ENCODE measurements around the gene DMC1.

DMC1 gene

DNA sequence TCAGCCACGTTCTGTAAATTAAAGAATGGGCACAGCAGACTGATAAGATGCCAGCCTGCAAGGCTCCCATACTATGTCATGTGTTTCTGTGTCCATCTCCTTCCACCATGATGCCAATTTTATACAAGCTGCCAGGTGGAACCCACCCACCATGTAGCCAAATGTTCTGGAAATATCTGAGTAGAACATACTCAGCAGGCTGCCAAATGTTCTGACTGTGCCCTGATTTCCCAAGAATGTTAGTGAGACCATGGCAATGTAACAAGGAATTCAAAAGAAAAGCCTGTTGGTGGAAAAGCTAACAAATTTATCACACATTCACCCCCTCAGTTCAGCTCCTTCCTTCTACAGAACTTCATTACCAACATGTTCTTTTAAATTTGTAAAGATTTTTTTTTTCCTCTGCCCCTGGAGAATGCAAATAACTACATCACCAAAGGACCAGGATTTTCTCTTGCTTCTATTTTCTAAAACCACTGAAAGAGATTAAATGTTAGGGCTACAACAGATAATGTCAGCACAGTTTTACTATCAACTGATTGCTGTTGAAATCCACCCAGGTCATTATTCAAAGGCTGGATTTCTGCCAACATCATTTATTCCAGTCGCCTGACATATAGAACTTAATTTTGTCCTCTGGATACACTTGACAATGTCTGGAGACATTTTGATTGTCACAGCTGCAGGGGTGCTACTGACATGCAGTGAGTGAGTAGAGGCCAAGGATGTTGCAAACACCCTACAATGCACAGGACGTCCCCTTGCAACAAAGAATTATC lies 3.1 kb downstream of the DMC1 start:
- DNase-seq: no peak

DNA sequence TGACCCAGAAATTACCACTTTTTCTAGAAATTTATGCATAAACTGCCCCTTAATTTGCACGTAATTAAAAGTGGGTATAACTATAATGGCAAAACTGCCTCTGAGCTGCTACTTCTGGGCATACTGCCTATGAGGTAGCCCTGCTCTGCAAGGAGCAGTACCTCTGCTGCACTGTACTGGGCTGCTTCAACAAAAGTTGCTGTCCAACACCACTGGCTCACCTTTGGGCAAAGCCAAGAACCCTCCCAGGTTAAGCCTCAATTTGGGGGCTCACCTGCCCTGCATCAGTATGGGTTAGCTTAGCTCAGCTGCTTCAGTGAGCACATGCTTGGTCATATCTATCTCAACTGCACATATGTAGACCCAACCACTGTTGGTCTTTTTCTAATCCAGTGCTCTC lies 4.5 kb downstream of the DMC1 start:
- DNase-seq: no peak

DNA sequence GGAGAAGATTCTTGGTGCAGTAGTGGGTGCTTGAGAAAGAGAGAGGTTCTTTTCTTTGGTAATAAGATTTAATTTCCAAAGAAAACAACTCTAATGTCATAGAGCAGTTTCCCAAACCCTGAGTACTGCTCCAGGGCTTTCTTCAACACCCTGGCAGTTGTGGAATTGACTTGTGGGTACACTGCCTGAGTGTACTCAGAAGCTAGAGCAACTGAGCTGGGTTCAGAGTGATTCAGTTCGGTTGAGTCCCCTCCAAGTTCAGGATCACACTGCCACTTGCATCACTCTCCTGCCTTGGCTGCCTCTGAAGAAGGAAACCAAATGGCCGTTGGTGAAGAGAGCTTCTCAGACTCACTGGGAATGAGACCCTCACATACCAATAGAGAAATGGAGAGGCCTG lies 5.3 kb downstream of the DMC1 start:
- DNase-seq: no peak

DNA sequence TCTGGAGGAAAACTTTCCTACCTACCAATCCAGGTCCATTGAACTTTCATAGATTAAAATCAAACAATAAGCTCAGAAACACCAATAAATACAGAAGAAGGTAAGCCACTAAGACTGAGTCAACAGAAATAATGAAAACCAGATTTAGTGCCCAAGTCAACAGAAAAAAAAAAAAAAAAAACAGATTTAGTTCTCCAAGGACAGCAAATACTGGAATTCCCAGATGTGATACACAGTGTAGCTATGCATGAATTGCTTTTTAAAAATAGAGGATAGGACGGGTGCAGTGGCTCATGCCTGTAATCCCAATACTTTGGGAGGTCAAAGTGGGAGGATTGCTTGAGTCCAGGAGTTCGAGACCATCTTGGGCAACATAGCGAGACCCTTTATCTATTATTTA lies 15.7 kb downstream of the DMC1 start:
- no peak for DNase-seq

DNA sequence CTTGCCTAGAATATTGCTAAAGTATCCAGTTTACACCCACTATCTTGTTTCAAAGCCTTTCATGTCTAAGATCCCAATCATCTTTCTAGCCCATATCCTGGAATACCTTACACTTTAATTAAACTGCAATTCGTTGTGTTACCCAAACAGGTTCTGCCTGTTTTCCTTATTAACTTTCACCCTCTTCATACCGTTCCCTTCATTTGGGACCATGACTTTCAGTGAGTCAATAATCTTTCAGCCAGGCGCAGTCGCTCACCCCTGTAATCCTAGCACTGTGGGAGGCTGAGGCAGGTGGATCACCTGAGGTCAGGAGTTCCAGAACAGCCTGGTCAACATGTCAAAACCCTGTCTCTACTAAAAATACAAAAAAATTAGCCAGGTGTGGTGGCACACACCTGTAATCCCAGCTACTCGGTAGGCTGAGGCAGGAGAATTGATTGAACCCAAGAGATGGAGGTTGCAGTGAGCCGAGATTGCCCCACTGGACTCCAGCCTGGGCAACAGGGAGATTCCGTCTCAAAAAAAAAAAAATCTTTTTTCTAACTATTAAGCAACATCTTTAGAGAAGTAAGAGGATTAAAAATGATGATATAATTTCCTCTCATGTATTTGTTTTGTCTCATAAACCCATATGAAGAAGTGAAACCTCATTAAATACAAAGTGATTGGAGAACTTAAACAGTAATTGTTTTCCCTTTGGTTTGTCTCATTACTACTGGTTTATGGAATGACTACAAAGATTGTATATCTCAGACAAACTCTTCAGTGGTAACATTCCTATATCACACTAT lies 20.7 kb downstream of the DMC1 start:
- DNase-seq: no peak

DNA sequence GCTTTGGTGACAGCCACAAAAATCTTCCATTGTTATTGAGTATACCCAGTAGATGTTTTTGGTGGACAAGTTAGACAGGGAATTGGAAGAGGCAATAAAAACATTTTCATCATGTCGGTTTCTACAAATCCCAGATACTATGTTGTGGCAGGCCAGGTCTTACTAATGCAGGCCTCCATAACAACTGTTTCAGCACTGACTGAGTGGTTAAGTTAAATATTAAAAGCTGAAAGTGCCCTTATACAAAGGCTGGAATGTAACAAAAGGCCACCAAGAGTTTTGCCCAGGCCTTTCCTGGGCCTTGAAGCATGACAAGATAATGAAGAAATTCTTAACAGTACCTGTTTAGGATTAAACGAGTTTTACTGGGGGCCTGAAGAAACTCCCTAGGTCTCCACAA lies 29.3 kb downstream of the DMC1 start:
- no peak for DNase-seq

DNA sequence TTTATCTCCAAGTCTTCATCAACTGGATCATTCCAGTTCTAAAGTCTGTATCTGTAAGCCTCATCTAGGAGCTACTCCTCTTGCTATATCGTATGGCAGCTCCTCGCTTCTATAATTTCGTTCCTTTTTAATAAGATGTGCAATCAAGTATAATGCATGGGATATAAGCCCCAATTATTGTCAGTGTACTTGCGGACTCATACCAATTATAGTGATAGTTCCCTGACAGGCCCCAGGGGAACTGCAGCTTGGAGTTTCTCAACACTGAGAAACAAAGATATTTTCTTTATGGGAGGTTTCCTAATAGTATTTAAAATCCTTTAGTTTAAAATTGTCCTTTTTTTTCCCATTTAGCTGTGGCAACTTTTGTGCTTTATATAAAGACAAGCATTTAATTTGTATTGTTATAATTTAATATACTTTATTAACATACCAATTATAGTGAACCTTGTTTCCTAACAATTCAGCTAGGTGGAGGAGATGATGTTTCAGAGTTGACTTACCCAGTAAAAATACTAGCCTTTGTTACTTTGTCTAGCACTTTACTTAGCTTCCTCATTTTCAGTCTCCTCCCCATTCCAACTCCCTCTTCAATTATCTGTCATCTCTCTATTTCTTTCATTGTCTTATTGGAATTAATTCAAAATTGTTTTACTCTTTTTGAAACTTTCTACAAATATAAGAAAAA lies 38.6 kb downstream of the DMC1 start:
- DNase-seq: no peak

DNA sequence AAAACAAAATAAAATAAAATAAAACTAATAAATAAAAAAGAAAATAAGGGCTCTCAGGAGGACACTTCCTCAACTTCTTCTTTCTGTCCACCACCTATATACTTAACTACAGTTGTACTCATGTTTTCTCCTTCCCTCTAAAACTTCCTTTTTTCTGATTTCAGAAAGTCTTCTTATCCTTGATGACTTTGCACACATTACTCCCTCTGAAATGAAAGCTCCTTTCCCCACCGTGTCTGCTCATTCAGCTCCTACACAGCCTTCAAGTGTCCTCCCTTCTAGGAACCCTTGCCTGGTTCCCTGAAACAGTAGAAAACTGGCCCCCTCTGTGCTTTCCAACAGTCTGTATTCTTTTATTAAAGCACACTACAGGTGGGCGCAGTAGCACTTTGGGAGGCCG lies 45.6 kb downstream of the DMC1 start:
- DNase-seq: no peak

DNA sequence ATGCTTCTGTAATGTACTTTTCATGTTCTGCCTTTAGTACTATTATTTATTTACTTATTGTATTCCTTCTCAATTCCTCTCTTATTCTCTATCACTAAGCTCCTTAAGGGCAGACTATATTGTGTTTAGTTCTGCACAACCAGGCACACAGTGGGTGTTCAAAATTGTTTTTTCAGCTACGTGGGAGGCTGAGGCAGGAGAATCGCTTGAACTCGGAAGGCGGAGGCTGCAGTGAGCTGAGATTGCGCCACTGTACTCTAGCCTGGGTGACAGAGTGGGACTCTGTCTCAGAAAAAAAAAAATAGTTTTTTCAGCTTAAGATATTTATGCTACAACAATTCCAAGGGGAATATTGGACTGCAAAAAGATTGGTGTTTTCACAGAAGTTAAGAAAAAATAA lies 46.5 kb downstream of the DMC1 start:
- no peak for DNase-seq

DNA sequence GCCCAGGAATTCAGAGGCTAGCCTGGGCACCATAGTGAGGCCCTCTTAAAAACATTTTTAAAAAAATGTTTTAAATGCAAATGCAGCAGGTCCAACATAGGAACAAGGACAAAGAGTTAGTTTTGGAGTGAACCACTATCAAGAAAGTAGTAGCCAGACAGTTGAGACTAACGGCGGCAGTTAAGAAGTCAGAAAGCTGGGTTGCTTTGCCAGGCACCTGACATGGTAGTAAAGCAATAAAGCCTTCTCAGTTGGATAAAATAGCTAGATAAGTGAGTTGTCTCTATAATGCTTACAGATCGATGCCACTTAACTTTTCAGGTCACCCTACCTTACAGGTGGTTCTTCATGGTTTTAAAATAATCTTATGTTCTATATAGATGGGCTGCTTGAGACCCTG lies 47.0 kb downstream of the DMC1 start:
- DNase-seq: no peak

DNA sequence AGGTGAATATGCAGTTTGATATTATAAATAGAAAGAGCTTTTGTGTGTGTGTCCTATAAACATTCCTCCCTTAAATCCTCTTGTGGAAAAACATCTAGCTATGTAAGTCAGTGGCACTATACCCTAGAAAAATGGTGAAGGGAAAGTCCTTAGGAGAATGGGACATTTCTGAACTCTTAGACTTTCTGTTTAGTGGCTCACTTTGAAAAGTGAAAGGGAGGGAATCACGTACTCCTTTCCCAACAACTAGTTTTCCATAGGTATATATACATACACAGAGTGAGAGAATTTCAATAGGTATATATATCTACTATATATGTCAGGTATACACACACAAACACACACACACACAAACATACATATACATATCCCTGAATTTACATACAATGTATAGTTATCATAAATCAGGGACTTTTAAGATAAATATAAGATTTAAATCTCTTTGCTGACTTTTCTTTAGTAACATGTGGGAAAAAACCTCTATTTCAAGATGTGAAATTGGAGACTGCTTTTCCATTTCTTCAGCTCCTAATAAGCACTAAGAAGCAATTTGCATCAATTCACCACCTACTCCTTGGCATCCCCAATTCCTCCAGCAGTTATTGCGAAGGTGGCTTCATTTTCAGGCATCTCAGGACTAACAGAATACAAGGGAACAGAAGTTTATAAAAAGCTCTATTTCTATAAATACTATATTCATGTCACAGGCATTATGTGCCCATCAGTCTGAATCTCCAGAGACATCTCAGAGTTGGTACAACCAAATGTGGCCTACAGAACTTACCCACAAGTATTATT lies 50.3 kb downstream of the DMC1 start:
- DNase-seq: no peak

DNA sequence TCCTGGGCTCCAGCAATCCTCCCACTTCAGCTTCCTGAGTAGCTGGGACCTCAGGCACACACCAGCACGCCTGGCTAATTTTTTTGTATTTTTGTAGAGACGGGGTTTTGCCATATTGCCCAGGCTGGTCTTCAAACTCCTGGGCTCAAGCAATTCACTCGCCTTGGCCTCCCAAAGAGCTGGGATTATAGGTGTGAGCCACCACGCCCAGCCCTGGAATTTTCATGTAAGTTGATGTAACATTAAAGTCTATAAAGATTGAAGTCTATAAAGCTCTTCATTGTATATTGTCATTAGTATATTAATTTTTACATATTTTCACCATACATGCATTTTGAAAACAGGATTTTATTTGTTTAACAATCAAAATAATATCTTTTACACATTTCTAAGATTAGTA lies 51.4 kb downstream of the DMC1 start:
- DNase-seq: no peak

DNA sequence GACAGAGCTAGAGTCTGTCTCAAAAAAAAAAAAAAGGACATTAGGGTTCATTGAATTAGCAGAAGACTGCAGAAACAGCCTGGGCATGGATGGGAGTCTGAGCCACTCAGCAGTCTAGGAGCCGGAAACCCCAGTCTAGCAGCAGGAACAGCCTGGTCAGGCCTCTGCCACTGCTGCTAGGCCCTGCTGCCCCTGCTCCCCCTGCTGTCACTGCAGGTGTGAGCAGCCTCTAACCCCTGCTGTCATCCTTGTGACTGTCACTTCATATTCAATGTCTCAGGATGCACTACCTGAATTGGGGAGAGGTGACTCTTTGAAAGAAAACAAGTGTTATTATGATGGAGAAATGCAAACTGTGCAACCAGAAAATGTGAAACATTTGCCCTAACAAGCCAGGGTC lies 56.9 kb downstream of the DMC1 start:
- no peak for DNase-seq

DNA sequence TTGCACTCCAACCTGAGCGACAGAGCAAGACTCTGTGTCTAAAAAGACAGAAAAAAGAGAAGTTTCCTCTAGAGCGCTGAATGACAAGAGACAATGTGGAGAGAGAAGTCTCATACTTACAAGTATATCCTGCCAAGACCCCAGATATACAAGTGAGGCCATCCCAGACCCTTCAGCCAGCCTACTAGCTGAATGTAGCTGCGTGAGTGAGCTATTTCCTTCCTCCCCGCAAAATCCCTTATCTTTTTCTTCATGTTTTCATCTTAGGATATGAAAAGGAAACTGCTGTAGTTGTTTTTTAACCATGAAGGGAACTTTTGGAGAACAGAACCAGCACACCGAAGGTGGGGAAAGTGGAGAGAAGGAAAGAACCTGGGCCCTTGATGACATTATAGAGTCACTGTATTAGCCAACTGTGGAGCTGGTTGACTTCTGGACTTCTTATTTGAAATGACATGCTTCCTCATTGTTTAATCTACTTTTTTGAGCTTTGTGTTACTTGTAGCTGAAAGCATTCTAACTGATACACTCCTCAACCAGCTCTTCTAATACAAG lies 59.5 kb downstream of the DMC1 start:
- no peak for DNase-seq

DNA sequence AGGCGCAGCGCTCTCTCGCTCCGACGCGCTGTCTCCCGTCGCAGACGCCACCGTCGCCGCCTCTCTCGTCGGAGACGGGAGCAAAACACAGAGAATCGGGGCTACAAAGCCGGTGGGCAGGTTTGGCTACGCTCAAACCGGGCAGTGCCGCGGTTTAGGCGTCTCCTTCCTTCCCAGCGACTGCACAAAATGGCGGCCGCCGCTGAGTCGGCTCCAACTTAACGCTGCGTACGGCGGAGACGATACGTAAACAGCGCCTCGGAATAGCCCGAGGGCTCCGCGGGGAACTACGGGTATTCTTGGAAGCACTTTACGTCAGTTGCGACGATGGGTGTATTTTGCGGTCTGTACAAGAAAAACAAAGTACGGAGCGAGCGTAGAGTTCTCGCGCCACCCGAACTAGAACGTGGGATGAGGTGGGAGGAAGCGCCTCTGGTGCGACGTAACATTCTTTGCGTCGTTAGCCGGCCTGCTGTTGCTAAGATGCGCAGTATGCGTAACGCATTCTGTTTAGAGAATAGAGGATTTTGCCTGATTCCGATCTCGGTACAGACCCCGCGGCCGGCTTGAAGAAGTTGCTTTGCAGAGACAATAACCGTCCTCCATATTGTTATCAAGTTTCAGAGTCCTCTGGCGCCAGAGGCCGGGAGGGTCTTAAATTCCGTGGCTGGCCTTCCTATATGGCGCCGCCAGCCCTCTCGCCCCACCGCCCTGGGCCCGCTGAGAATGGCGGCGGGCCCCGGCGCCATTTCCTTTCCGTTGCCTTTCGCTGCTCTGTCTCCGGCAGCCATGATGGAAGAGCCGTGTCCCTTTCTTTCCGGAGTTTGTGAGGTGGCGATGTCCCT lies 63.6 kb downstream of the DMC1 start, which contains the start of gene DDX17:
Gene DDX17, minus strand, starts transcription at position 194 of the 845 bp plus-strand sequence.
- DNase-seq: peak; percentile 89

DNA sequence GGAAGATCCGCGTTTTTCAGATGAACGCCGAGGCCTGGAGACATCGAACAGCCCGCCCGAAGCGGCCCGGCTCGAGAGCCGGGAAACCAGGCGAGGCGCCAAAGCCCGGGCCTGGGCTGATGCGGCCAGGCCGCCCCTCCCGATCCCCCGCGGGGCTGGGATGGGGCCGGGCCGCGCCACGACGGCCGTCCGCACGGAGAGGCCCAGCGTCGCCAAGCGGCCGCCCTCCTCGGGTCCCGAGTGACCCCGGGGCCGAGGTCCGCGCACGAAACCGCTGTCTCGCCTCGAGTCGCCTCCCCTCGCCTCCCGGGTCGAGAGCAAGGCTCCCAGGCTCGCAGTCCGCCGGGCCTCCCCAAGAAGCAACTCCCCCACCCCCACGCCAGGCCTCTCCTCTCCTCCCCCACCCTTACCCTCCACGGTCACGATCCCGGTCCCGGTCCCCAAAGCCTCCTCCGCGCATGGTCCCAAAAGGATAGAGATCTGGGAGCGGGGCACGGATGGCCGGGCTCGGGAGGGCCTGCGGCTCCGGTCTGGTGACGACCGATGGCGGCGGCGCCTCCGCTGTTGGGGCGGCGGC lies 64.4 kb downstream of the DMC1 start:
- DNase-seq: peak; percentile 59

DNA sequence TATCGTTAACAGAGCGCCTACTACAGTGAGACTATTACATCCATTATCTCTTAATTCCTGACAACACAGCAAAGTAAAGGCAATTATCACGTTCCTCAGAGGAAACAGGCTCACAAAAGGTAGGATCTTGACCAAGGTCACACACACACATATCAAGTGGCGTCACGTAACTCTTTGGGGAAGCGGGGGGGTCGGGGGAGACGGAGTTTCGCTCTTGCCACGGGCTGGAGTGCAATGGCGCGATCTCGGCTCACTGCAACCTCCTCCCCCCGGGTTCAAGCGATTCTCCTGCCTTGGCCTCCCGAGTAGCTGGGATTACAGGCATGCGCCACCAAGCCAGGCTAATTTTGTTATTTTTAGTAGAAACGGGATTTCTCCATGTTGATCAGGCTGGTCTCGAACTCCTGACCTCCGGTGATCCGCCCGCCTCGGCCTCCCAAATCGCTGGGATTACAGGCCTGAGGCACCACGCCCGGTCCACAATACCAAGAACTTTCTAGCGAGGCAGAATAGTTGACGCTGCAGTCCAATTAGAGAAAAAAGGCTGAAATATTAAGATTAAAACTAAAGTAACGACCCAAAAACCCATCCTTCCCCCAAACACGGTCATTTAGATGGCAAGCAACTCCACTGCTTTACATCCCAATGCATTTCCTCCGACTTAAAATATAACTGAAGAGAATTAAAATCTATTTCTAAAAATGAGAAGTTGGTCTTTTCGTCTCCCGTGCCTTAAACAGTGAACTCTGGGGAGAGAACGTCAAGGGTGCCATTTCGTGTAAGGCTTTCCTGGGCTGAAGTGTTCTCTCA lies 65.0 kb downstream of the DMC1 start:
- peak; percentile 49 for DNase-seq

DNA sequence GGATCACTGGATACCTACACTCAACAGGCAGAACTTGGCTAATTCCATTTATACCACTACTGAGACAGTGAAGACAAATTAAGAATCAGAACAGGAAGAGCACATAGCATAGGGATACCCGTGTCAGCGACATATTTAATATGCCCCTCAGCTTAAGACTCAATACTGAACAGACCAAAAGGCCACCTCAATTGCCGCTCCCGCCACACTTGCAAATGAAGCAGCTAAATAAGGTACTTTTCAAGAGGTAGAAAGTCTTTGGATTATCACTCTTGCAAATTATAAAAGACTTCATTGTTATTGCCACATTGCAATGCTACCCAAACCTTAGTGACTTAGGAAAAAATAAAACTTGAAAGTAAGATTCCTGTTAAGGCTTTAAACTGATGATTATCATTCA lies 67.0 kb downstream of the DMC1 start:
- DNase-seq: no peak

DNA sequence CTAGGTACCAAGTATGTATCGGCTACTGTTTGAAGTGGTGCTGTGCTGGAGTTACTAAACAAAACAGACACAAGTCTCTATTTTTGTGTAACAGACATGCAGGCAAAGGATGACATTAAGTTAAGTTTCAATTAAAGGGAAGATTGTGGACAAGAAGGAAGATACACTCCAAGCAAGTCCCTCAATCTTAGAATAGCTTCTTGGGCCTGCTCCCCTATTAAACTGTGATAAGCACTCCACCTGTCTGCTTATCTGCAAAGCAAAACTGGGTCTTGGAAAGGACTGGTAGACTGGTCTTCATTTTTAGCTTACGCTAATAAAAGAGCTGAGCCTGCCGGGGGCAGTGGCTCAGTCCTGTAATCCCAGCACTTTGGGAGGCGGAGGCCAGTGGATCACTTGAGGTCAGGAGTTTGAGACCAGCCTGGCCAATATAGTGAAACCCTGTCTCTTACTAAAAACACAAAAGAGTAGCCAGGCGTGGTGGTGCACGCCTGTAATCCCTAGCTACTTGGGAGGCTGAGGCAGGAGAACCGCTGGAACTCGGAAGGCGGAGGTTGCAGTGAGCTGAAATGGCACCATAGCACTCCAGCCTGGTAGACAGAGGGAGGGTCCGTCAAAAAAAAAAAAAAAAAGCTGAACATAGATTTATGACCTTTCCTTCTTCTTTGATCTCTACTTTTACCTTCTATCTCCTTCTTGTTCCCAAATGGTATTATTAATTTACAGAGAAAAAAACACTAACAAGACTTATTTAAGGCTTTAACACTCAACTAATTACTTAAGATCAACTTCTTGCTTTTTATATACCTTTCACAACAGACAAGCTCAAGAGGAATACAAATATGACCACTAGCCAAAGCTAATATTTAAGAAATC lies 67.9 kb downstream of the DMC1 start:
- no peak for DNase-seq

Measured in activated effector memory CD4-positive, alpha-beta T cell treated with Interleukin-2 at 50 U/mL for 16 hours (primary cell).